ENCODE results near the gene CCDC85B.

The CCDC85B gene

DNA sequence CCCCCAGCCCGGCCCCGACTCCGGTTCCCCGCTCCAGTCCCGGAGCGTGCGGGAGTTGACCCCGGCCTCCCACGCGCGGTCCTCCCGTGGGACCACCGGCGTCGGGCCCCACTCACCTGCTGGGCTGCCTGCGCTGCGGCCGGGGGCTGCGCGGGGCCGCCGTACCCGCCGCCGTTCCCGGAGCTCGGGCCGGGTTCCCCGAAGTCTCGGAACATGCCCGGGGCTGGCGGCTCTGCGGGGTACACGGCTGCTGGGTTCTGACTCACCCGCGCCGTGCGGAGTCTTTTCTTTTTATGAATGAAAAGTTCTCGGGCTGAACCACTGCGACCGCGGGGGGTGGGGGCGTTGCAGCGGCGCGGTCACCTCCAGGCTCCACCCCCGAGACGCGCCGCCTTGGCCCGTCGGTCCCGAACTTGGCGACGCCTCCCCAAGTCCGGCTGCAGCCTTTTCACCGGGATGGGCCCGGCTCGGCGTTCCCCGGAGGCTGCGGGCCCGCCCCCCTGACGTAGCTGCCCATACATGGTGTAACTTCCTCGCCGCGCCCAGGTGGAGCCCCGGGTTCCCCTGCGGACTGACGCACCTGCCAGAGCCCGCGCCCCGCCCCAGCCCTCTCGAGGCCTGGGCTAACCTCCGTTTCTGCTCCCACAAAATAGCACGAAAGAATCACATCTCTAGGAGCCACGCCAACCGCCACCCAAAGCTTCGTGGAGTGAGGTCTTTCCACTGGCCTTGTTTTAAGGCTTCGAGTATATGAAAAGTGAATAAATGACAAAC, 9.8 kb downstream of the CCDC85B start, which contains the start of gene FOSL1:
TSS of gene FOSL1 (minus strand) at position 264 of the 774 bp plus-strand sequence. CDS start at position 215, 49 bp downstream.
- peak within 1 kb of the TSS; percentile 93 for H3K4me3 ChIP-seq (ENCODE audit: low read depth, low read length)
- no peak for TF ChIP-seq CTCF (IDR thresholded peaks at IDR 0.05; ENCODE audit: low read depth, low read length)

- peak overlapping the region; percentile 93 for H3K4me3 ChIP-seq (ENCODE audit: low read depth, low read length)
- no peak for TF ChIP-seq CTCF (IDR thresholded peaks at IDR 0.05; ENCODE audit: low read depth, low read length)
Measured at GRCh38 chr11:65900899-65901180, 10.4 kb downstream of the CCDC85B start.

GRCh38 chr11:65903068-65903481, 12.6 kb downstream of the CCDC85B start:
- no peak for TF ChIP-seq CTCF (IDR thresholded peaks at IDR 0.05; ENCODE audit: low read depth, low read length)
- H3K4me3 ChIP-seq (ENCODE audit: low read depth, low read length) = peak overlapping the region; percentile 24; the same call in 1 of the 2 replicates

GRCh38 chr11:65903715-65904114, 13.2 kb downstream of the CCDC85B start:
- no peak for TF ChIP-seq CTCF (IDR thresholded peaks at IDR 0.05; ENCODE audit: low read depth, low read length)
- no peak overlapping the region for H3K4me3 ChIP-seq (ENCODE audit: low read depth, low read length)

DNA sequence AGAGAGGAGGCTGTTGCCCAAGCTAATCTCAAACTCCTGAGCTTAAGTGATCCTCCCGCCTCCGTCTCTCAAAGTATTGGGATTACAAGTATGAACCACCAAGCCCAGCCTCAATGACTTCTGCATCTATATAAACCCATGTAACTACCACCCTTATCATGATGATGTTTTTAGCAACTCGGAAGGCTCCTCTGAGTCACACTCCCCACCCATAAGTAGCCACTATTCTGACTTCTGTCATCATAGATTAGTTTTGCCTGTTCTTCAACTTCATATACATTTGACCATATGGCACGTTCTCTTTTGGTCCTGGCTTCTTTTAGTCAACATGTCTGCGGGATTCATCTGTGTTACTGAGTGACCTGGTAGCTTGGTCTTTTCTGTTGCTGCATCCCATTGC, 16.1 kb downstream of the CCDC85B start:
- H3K4me3 ChIP-seq (ENCODE audit: low read depth, low read length) = no peak overlapping the region
- no peak for TF ChIP-seq CTCF (IDR thresholded peaks at IDR 0.05; ENCODE audit: low read depth, low read length)

GRCh38 chr11:65907878-65908277, 17.4 kb downstream of the CCDC85B start:
- H3K4me3 ChIP-seq (ENCODE audit: low read depth, low read length) = no peak overlapping the region
- no peak for TF ChIP-seq CTCF (IDR thresholded peaks at IDR 0.05; ENCODE audit: low read depth, low read length)

- H3K4me3 ChIP-seq (ENCODE audit: low read depth, low read length) = no peak overlapping the region
Measured at GRCh38 chr11:65911682-65912568, 21.5 kb downstream of the CCDC85B start.

More at GRCh38 chr11:65911682-65912568, 21.5 kb downstream of the CCDC85B start:
- TF ChIP-seq CTCF (IDR thresholded peaks at IDR 0.05; ENCODE audit: low read depth, low read length) = no peak
